GM19455 (cell line): Measurements from ENCODE around the gene SPRED2.

Experiments
- ATAC-seq: cut with Tn5 transposase; IDR thresholded peaks from one replicate; pipeline ENCODE4 v1.9.1; 2021; ENCODE audit not compliant: unreplicated experiment

The SPRED2 gene

DNA sequence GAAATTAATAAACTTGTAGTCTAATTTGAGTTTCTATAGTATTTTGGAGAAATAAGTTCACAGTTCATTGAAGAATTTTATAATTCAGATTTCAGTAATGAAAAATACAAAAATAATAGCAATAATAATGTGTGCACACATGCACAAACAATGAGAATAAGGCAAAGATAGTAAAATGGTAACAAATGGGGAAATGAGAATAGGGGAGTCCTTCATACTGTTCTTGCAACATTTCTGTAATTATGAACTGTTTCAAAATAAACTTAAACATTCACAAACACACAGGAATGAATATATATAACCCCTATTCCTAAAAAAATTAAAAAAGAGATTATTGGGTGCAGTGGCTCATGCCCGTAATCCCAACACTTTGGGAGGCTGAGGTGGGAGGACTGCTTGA is 63.9 kb downstream of the SPRED2 start:
- no peak for ATAC-seq

DNA sequence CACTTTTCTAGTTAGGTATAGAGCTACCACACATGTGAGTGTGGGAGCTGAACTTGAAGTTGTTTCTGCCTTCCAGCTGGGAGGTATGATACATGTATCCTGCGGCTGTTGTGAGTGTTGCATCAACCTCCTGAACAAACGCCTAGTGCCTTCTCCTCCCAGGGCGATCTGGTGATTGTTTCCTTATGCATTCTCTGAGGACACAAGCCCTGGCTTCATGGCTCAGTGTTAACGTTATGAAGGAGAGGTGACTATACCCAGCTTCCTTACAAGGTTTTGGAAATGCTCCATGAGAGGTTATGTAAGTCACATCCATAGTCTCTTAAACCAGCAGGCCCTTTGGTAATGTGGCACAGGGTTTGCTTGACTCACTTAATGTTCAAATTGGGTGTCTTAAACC is 64.9 kb downstream of the SPRED2 start:
- ATAC-seq = no peak

DNA sequence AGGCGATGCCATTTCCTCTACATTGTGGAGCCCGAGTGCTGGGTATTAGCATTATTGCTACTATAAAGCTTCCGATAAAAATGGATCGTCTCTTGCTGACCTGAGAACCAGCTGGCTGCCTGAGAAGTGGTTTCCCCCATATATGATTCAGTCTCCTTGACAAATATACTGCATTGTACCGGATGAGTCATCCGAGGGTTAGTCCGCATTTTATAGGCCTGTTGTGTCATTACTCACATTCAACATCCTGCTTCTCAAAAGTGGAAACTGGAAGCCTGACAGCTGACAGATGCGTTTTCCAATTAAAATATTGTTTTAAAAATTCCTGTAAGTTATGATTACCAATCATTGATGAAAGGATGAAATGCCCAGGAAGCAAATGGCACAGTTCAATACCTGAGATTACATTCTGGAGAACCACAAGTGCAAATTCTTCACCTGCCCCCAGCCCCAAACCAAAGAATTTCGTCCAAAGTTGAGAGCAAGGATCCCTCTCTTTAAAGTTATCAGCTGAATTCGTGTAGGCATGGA is 65.7 kb downstream of the SPRED2 start:
- ATAC-seq = peak; percentile 56

DNA sequence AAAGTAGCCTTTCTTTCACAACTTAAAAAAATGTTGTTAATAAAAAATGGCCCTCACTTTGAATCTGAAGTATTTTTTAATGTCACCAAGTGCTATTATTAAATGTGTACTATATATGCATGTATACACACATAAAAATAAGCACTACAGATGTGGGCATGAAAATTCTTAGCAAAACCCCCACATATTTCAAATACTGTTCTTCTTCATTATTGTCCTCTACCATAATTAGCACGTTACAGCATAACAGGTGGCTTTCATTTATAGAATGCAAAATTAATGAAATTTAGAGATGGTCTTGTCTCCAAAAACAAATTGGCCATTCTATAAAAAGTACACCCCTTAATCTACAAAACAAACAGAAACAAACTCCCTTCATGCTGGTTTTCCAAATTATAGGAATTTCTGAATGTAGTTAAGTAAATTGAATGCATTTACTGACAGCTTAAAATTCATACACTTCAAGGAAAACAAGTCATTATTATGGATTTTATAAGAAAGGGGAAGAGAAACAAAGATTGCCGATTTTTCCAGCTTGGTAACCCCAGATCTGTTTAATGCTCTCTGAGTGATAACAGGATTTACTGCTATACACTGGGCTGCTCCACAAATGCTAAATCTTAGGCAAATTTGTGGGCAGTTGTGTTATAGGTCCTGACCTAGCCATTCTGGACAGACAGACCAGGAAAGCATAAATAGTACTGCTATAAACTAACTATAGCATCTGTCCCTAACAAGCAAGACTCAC is 67.2 kb downstream of the SPRED2 start:
- no peak for ATAC-seq

DNA sequence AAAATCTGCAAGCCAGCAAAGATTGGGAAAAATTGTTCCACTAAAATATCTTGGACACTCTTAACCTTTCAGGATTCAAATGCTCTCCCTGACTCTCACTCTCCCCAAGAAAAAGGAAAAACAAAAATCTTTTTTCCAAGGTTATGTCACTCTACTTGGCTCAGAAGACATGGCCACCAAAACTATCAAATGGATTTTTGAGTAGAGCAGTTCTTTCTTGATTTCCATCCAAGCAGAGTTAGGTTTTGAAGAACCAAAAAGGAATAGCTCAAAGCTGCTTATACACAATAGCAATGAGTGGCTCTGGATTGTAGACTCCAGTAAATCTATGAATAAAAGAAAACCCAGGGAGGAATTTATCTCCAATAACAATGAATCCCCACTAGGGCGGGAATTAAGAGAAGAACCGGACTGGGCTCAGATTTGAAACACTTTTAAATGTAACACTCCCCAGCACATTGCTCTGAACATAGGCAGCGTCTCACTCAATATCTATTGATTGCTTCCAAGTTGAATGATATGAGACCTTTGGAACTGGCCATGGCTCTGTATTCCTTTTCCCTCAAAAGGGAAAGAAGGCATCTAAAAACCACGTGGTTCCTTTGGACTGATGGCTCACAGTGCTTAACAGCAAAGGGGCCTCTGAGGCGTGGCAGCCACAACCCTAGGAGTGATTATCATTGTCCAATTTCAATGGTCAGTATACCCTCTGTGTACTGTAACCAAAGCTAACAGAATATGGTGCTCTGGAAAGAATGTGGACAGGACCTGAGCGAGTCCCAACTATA is 68.3 kb downstream of the SPRED2 start:
- no peak for ATAC-seq

DNA sequence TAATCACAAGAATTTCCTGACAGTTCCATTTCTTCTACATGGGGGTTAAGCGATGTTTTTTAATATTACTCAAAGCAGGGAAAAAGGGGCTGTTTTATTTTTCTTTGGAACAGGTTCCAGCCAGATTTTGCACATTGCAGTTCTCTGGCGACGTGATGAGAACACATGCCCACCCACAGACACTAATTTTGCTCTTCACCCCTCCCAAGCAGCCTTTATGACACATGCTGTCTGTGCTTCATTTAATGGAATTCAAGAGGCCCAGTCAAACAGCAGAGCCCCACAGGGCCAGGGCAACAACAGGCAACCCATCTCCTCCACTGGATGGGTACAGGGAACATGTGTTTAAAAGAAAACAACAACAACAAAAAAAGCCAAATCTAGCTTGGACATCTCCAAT is 70.8 kb downstream of the SPRED2 start:
- no peak for ATAC-seq

DNA sequence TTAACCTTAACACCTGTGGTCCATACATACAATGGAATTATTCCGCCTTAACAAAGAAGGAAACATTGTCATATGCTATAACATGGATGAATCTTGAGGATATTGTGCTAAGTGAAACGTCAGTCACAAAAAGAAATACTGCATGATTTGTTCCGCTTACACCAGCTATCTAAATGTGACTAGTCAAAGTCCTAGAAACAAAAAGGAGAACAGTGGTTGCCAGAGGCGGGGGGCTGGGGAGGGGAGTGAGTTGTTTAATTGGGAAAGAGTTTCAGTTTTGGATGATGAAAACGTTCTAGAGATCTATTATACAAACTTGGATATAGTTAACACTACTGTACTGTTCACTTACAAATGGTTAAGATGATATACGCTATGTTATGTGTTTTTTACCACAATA is 72.0 kb downstream of the SPRED2 start:
- no peak for ATAC-seq

DNA sequence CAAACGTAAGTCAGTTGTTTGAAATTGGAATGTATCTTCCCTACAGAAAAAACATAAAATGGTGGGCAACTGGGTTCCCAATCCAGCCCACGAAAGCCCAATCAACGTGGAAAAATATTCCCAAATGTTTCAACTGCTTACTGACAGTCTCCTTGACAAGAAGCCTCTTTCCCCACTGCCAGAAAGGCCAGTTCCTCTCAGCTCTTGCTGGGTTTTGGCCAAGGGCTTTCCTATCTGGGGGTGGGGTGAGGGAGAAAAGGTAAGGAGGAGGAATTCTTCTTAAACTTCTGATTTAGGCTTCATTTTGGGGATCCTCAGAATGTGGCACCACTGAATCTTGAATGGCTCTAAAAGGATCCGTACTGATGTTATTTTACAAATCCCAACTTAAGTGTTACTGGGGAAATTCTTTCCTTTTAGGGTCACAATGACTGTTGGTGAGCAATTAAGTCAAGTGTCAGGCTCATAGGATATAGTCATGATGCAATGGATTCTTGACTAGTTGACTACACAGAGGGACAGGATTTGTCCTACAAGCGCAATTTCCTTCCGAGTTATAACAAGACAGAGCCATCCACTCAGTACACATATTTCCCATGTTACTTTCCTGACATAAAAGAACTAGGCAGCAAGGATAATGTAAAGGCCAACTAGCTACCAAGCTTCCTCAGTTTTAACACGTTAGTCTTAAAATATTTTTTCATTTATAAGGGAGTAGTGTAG is 73.6 kb downstream of the SPRED2 start:
- ATAC-seq = no peak

DNA sequence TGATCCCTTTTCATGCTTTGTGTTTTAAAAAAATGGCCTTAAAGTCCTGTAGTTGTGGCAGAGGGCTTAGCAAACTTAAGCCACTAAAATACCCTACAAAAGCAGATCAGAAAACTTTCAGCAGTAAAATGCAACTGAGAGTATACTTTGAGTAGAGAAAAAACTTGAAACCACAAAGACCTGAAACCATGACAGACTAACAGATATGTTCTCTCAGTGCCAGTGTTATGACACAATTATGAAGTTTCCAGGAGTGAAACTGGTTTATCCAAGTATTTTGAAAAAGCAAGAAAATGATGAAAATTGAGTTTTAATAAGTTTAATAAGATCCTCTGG is 74.5 kb downstream of the SPRED2 start:
- ATAC-seq = peak; percentile 77

DNA sequence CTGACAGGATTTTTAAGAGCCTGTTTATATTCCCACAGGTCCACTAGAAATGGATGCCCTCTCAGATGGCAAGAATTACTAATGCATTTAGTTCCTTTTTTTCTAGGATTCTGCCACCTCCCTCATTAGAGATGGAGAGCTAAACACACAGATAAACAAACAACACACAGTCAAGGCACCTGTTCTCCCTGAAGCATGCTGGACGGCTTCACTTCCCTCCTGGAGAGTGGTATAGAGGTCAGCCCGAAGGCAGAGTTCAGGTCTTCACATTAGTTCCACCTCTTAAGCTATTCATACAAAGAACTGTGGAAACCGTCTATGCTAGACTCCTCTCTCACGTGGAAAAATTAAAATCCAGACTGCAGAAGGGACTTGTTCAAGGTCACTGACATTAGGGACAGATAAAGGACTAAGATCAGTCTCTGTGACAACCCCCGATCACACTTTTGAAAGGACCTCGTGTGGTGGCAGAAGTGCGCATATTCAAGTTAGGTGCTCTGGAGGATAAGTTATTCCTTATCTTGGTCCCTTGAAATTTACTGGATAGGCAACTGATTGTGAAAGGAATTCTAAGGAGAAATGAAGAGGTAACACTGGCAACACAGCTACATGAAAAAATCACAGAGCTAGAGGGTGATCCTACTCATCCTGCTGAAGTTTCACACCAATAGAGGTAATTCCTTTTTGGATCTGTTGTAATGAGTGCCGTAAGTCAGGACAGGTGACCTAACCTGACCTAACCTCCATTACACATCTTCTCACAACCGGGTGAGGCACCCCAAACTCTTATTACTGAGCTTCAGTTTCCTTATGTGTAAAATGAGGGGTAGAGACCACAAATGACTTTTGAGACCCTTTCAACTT is 75.1 kb downstream of the SPRED2 start:
- peak; percentile 48 for ATAC-seq

DNA sequence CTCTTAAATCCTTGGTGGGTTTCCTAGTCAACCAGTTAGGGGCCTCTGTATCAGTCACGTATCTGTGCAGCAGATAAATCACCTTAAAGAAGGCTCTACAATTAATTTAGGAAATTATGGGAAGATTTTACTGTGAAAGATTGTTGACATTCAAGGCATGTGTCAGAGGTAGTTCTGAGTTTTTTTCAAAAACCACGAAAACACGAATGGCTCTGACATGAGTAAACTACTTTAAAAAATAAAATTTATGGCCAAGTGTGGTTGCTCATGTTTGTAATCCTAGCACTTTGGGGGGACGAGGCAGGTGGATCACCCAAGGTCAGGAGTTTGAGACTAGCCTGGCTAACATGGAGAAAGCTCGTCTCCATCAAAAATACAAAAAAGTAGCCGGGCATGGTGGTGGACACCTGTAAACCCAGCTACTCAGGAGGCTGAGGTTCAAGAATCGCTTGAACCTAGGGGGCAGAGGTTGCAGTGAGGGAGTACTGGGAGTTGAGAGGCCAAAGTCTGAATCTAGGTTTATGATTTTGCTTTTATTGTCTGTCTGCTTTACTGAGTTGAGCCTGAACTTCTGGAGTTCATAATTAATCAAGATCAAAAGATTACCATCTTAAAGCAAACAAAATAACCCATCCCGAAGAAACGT is 77.1 kb downstream of the SPRED2 start:
- ATAC-seq = no peak

DNA sequence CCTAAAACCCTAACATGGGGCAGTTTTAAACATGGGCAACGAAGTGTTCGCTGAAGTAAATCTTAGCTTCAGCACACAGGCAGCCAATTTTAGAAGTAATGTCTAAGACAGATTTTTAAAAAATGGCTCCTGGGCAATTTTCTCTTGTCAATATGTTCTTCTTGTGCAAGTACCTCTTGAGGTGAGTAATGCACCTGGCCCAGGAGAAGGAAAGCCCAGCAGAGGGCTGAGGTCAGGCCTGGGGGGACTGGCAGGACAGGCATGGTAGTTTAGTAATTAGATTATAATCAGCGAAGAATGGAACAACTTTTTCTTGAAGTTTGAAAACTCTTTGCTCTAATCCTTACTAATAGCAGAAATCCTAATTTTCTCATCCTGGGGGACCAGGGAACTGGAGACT is 77.6 kb downstream of the SPRED2 start:
- no peak for ATAC-seq

DNA sequence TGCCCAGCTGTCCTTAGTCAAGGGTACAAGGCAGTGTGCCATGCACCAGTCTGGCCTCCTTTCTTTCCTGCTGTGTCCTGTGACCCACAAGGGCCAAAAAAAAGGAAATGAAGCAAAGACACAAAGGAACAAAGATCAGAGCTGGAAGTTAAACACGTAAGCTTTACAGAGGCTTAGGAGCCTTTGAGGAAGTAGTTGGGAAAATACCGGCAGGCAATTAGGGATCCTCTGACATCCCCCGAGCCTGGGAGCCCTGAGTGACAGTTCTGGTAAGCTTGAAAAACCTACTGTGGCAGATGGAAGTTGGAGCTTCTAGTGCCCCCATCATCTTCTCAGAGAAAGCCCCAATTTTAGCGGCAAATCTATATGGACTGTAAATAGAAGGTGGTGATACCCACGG is 78.5 kb downstream of the SPRED2 start:
- ATAC-seq = no peak

DNA sequence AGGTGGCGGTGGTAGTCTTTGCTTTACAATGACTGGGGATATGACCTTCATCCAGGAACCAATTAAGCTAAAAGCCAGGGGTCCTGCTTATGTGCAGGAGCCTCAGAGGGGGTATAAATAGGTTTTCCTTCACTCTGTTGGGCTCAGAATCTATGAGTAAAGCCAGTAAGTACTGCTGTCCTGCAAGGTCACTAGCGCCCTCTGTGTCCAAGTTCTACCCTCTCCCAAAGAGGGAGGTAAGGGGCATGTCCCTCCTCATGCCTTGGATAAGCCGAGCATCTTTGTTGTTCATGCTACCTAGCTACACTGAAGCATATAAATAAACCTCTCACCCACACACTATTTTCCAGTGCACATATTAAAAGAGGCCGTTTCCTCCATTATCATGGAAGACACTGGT is 79.4 kb downstream of the SPRED2 start:
- ATAC-seq = no peak

DNA sequence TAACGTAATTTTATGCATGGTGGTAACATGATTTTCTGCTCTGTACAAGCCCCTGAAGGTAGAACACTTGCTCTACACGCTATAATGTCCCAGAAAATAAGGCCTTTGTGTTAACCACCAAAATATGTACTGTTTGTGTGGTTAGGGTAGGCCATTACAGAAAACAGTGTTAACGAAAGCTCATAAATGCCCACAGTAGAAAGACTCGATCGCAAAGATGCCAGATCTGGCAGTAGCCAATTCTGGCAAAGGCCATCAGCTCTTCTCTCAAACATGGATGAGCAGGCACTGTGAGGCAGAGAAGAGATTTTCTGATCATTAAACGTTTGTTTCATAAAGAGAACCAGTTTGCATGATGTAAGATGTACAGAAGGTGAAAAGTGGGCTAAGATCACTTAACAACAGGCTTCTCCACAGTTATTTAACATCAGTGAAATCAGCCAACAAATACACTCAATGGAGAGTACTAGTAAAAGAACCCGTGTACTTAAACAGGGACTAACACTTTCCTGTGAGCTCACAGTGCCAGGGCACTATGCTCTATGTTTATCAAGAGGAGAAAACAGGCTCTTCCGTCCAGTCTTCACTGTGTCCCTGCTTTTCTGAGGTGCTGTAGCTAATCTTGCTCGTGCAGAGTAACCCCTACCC is 80.3 kb downstream of the SPRED2 start:
- no peak for ATAC-seq

DNA sequence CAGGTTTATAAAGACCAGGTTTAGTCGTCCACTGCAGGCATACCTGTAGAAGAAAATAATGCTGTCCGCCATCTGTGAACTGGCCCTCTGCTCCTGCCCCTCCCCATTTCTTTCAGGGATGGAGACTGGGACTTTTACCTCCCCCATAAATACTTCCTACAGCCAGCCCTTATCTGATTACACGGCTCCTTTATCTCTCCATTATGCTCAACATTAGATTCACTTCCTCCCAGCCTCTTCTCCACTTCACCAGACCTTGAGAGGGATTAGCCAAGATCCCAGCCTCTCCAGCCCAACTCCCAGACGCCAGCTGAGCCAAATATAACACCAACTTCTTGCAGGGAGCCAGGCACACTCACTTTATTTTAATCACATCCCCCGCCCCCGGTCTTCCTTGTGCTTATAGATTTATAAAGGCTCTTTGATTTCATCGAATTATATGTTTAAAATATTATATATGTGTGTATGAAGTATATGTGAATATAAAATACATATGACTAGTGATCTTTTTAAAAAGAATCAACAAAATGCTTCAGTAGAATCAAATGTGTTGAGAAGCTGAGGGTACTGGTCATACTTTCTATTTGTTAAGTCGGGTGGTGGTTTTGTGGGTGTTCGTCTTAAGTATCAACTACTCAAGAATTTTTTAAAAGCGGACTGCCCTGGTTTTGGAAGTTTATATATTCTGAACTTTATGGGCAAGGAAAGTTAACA is 81.0 kb downstream of the SPRED2 start:
- ATAC-seq = no peak

DNA sequence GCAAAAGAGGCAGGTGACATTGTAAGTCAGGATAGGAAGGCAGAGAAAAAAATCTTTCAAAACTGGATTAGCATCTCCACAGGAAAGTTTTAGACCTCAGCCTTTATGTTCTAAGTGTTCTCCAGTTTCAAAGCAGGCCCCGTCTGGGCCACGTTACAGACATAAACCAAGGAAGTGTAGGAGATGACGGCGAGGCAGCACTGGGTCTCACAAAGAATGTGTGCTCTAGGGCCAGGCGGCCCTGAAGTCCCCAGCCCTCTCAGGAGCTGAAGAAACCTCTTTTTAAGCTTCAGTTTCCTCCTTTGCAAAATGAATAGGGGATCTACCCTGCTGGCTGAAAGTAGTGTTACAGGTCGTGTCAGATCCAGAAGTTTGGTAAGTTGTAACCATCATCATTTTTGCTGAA is 81.7 kb downstream of the SPRED2 start:
- no peak for ATAC-seq

DNA sequence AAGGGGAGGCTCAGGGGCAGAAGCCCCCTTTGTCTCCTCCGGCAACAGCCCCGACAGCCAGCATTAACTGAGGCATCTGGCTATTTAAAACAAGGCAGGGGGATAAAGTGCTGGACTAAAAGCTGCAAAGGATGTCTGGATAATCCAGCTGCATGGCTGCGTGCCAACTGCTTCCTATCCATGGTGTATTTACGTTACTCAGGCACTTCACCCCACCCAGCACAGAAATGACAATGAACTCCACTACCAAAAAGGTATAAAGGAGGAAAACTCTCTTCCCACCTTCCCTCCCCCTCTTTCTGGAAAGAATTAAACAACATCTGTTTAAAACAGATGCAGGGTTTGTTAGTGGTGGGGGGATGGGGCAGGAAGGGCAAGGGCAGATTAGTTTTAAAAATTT is 82.5 kb downstream of the SPRED2 start:
- no peak for ATAC-seq

DNA sequence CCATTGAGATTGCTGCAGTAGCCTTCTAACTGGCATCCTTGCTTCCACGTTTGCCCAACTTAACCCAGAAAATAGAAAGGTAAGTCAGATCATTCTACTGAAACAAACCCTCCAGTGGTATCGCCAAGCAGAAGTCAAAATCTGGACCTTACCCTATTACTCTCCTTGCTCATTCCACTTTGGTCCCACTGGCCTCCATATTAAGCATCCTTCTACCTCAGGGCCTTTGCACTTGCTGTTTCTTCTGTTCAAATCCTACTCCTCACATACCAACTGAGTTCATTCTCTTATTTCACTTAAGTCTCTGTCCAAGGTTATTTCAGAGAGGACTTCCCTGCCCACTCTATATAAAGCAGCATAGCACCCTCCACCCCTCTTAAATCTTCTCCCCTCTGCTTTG is 84.5 kb downstream of the SPRED2 start:
- ATAC-seq = no peak
